ENCODE data around the gene RPTOR. TPM values are rescaled to one million over a fixed set of nuclear protein-coding genes. Genes with fewer than 3 reads are reported as not detected.

Gene RPTOR
- total RNA-seq, 1 donor, result 27.9 TPM

- Histone ChIP-seq H4K20me1 (ENCODE audit: insufficient read depth, low read length) (no peaks in the 10 kb centered on the region), H3K27me3 (ENCODE audit: insufficient read depth, low read length) (peaks cover 37% of the 10 kb centered on the region), H3K27ac (ENCODE audit: low read depth, low read length) (no peak overlapping the region), H3K36me3 (ENCODE audit: insufficient read depth, low read length) (no peaks in the 10 kb centered on the region), H3K4me1 (ENCODE audit: insufficient read depth, low read length) (no peaks in the 10 kb centered on the region), H3K4me2 (ENCODE audit: insufficient read depth, low read length) (no peak overlapping the region), H3K79me2 (ENCODE audit: insufficient read depth, low read length) (no peaks in the 10 kb centered on the region), H2AFZ (ENCODE audit: low read length) (no peak overlapping the region), H3K4me3 (ENCODE audit: insufficient read depth, low read length) (no peak overlapping the region), H3K9me3 (ENCODE audit: low read depth, low read length) (peaks cover 4% of the 10 kb centered on the region)
- no peak for DNase-seq (ENCODE audit: insufficient read length, low spot score, missing footprints)
- TF ChIP-seq CTCF (IDR thresholded peaks at IDR 0.05; ENCODE audit: extremely low read depth, low read depth, low read length), result no peak
Observed at GRCh38 chr17:81009136-81009535, 464.5 kb downstream of the RPTOR start.

- Histone ChIP-seq H3K4me2 (ENCODE audit: insufficient read depth, low read length) (no peak overlapping the region), H4K20me1 (ENCODE audit: insufficient read depth, low read length) (no peaks in the 10 kb centered on the region), H3K27me3 (ENCODE audit: insufficient read depth, low read length) (peaks cover 24% of the 10 kb centered on the region), H3K4me3 (ENCODE audit: insufficient read depth, low read length) (no peak overlapping the region), H3K4me1 (ENCODE audit: insufficient read depth, low read length) (no peaks in the 10 kb centered on the region), H3K36me3 (ENCODE audit: insufficient read depth, low read length) (no peaks in the 10 kb centered on the region), H3K79me2 (ENCODE audit: insufficient read depth, low read length) (no peaks in the 10 kb centered on the region), H3K27ac (ENCODE audit: low read depth, low read length) (no peak overlapping the region), H2AFZ (ENCODE audit: low read length) (no peak overlapping the region), H3K9me3 (ENCODE audit: low read depth, low read length) (peaks cover 4% of the 10 kb centered on the region)
- DNase-seq (ENCODE audit: insufficient read length, low spot score, missing footprints), result no peak
- TF ChIP-seq CTCF (IDR thresholded peaks at IDR 0.05; ENCODE audit: extremely low read depth, low read depth, low read length), result no peak
Observed at GRCh38 chr17:81010935-81011334, 466.3 kb downstream of the RPTOR start.

DNA sequence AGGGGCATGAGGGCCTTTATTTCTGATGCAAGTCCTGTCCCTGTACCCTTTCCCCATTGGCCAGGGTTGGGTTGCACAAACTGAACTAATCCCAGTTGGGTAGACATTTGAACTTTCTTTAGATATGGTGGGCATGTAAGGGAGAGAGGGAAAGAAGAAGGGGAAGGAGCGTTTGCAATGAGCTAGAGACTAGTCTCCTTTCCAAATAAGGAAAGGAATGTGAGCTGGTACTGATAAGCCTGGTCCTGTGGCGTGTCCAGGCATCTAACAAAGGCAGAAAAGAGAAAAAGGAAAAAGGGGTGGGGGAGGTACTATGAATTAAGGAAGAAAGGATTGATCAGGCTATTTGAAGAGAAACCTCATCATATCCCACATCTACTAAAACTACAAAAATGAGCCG lies 467.3 kb downstream of the RPTOR start:
- Histone ChIP-seq H3K27ac (ENCODE audit: low read depth, low read length) (no peak overlapping the region), H3K4me3 (ENCODE audit: insufficient read depth, low read length) (no peak overlapping the region), H3K79me2 (ENCODE audit: insufficient read depth, low read length) (no peaks in the 10 kb centered on the region), H3K27me3 (ENCODE audit: insufficient read depth, low read length) (peaks cover 14% of the 10 kb centered on the region), H4K20me1 (ENCODE audit: insufficient read depth, low read length) (no peaks in the 10 kb centered on the region), H2AFZ (ENCODE audit: low read length) (no peak overlapping the region), H3K4me2 (ENCODE audit: insufficient read depth, low read length) (no peak overlapping the region), H3K4me1 (ENCODE audit: insufficient read depth, low read length) (no peaks in the 10 kb centered on the region), H3K36me3 (ENCODE audit: insufficient read depth, low read length) (no peaks in the 10 kb centered on the region), H3K9me3 (ENCODE audit: low read depth, low read length) (peaks cover 4% of the 10 kb centered on the region)
- no peak for TF ChIP-seq CTCF (IDR thresholded peaks at IDR 0.05; ENCODE audit: extremely low read depth, low read depth, low read length)
- peak; percentile 62 for DNase-seq (ENCODE audit: insufficient read length, low spot score, missing footprints)

- DNase-seq (ENCODE audit: insufficient read length, low spot score, missing footprints), result peak; percentile 8
- Histone ChIP-seq H4K20me1 (ENCODE audit: insufficient read depth, low read length) (no peaks in the 10 kb centered on the region), H2AFZ (ENCODE audit: low read length) (no peak overlapping the region), H3K79me2 (ENCODE audit: insufficient read depth, low read length) (no peaks in the 10 kb centered on the region), H3K4me2 (ENCODE audit: insufficient read depth, low read length) (no peak overlapping the region), H3K4me1 (ENCODE audit: insufficient read depth, low read length) (peaks cover under 1% of the 10 kb centered on the region), H3K36me3 (ENCODE audit: insufficient read depth, low read length) (no peaks in the 10 kb centered on the region), H3K9me3 (ENCODE audit: low read depth, low read length) (peaks cover 4% of the 10 kb centered on the region), H3K4me3 (ENCODE audit: insufficient read depth, low read length) (no peak overlapping the region), H3K27ac (ENCODE audit: low read depth, low read length) (no peak overlapping the region), H3K27me3 (ENCODE audit: insufficient read depth, low read length) (peaks cover 8% of the 10 kb centered on the region)
- no peak for TF ChIP-seq CTCF (IDR thresholded peaks at IDR 0.05; ENCODE audit: extremely low read depth, low read depth, low read length)
Observed at GRCh38 chr17:81012574-81013447, 468.2 kb downstream of the RPTOR start.
